ENCODE results near the gene MYO16.
"Not testable (repeated sequence)": the region's sequence is repeated elsewhere in the genome, so short reads cannot be mapped to it uniquely, and the experiment has no call there.

MYO16 gene

GRCh38 chr13:109214393-109214792 lies 585.0 kb downstream of the MYO16 start:
- TF ChIP-seq CTCF (IDR thresholded peaks at IDR 0.05; ENCODE audit: low read length, missing control alignments), result no peak
- no peak overlapping the region for H3K4me3 ChIP-seq (replicated peaks; ENCODE audit: low read depth, low read length)
- DNase-seq (ENCODE audit: low read depth), result no peak

DNA sequence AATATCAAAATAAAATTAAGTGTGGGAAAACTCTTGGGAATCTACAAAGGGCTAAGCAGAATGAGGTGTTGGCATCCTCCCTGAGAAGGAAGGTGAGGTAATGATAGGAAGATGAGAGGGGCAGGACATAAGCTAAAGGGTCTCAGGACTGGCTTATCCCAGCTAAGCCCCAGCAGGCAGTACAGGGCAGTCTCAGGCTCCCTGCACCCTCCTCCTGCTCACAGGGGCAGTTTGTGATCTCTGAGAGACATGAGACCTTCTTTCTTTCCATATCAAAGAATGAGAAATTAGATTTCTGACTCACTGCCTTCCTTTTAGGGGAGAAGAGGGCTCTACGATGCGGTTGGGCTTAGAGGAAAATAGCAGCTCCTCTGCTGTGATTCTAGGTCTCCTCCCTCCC lies 586.0 kb downstream of the MYO16 start:
- TF ChIP-seq CTCF (IDR thresholded peaks at IDR 0.05; ENCODE audit: low read length, missing control alignments), result no peak
- no peak for DNase-seq (ENCODE audit: low read depth)
- no peak overlapping the region for H3K4me3 ChIP-seq (replicated peaks; ENCODE audit: low read depth, low read length)

- H3K4me3 ChIP-seq (replicated peaks; ENCODE audit: low read depth, low read length); DNase-seq (ENCODE audit: low read depth): not testable (repeated sequence)
These were observed 588.1 kb downstream of the MYO16 start for GRCh38 chr13:109217510-109217909.

DNA sequence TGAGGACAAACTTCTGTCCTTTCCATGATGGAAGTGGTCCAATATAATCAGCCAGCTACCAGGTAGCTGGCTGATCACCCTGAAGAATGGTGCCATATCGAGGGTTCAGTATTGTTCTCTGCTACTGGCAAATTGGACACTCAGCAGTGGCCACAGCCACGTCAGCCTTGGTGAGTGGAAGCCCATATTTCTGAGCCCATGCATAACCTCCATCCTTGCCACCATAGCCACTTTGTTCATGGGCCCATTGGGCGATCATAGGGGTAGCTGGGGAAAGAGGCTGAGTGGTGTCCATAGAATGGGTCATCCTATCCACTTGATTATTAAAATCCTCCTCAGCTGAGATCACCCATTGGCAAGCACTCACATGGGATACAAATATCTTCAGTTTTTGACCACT lies 591.2 kb downstream of the MYO16 start:
- no peak for TF ChIP-seq CTCF (IDR thresholded peaks at IDR 0.05; ENCODE audit: low read length, missing control alignments)
- no peak overlapping the region for H3K4me3 ChIP-seq (replicated peaks; ENCODE audit: low read depth, low read length)
- DNase-seq (ENCODE audit: low read depth), result no peak

DNA sequence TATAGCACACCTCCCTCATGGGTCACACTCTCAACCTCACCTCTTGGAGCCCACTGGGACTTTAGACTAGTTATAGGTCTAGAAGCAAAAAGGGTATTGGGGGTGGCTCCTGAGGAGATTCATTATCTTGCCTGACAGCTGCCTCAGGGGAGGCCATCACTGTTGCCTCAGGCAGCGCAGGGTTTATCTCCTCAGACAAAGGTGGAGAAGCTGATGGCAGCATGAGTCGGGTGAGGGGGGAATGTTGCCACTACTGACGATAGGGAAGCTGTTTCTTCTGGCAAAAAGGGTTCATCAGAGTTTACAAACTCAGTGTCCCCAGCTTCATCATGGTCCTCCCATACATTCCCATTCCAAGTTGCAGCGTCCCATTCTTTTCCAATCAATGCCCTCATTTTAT lies 594.6 kb downstream of the MYO16 start:
- H3K4me3 ChIP-seq (replicated peaks; ENCODE audit: low read depth, low read length), result no peak overlapping the region
- TF ChIP-seq CTCF (IDR thresholded peaks at IDR 0.05; ENCODE audit: low read length, missing control alignments), result no peak
- DNase-seq (ENCODE audit: low read depth), result no peak

DNA sequence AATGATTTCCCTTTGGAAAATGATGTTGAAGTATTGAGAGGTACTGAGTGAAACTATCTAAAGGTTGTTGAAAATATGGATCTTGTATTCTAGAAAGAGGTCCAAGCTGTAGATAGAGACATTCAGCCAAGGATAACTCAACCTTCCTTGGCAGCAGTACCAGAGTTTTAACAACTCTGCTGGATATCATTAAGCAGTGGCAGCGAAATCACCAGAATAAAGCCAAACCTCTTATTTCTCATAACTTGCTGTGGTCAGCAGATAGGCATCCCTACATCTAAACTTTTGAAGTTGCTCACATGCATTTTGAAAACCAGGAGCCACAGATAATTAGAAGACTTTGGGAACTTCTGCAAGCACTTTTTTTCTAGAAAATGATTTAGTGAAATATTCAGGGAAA lies 597.2 kb downstream of the MYO16 start:
- no peak overlapping the region for H3K4me3 ChIP-seq (replicated peaks; ENCODE audit: low read depth, low read length)
- no peak for TF ChIP-seq CTCF (IDR thresholded peaks at IDR 0.05; ENCODE audit: low read length, missing control alignments)
- no peak for DNase-seq (ENCODE audit: low read depth)

DNA sequence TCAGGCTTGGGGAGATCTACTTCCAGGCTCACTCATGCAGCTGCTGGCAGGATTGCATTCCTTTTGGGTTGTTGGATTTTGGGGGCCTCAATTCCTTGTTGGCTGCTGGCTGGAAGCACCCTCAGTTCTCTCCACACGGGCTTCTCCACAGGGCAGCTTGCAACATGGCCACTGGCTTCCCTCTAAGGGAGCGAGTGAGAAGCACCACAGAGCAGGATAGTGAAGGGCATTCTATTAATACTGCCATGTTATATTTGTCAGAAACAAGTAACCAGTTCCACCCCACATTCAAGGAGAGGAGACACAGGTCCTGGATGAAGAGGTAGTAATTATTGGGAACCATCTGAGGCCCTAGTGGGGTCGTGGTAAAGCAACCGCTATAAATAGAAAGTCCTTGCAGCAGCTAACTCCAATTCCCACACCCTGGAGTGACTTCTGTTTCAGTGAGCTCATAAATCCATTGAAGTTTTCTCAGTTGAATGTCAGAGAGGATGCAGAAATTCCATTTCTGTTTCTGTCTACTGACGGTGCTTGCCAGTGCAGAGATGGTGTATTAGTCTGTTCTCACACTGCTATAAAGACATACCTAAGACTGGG lies 598.0 kb downstream of the MYO16 start:
- no peak for DNase-seq (ENCODE audit: low read depth)
- TF ChIP-seq CTCF (IDR thresholded peaks at IDR 0.05; ENCODE audit: low read length, missing control alignments), result no peak
- H3K4me3 ChIP-seq (replicated peaks; ENCODE audit: low read depth, low read length), result no peak overlapping the region

Data from fibroblast of pulmonary artery (primary cell).